ENCODE data around the gene ETV1. TPM values are rescaled to one million over a fixed set of nuclear protein-coding genes. Genes with fewer than 3 reads are reported as not detected.

The ETV1 gene
- total and polyA plus RNA-seq, 2 of the 4 experiments (the other 2 are of a cell fraction) = 8.6 to 21.1 TPM

GRCh38 chr7:13879143-13879542 lies 110.3 kb downstream of the ETV1 start:
- peak overlapping the region; percentile 33; the same call in 1 of the 2 replicates for H2BK120ac ChIP-seq (ENCODE audit: low read depth, low read length)
- no peaks in the 10 kb centered on the region for H4K20me1 ChIP-seq (ENCODE audit: insufficient read depth, low read length)
- H3K14ac ChIP-seq (replicated peaks; ENCODE audit: low read depth, low read length) = no peak overlapping the region; the same call in 1 of the 2 replicates
- no TSS peak for BruUV-seq (replicated peaks)
- H2AK9ac ChIP-seq (replicated peaks; ENCODE audit: low read depth, low read length, poor library complexity) = no peak overlapping the region
- H4K5ac ChIP-seq (ENCODE audit: low read depth, low read length) = no peak overlapping the region
- no peak overlapping the region for H3K4me3 ChIP-seq (ENCODE audit: insufficient read depth, low read depth, low read length)
- intact Hi-C loops (cut with micrococcal nuclease) = no loop called here
- H2BK20ac ChIP-seq (ENCODE audit: low read depth, low read length) = no peak overlapping the region
- H2AK5ac ChIP-seq (ENCODE audit: low read depth, low read length) = peak overlapping the region; percentile 62; the same call in 1 of the 2 replicates
- H3K18ac ChIP-seq (ENCODE audit: low read depth, low read length) = no peak overlapping the region
- TF ChIP-seq USF2 (IDR thresholded peaks at IDR 0.05; ENCODE audit: low read depth, low read length) = no peak
- no peak for TF ChIP-seq CTCF (conservative IDR thresholded peaks at IDR 0.05; ENCODE audit: low read depth, low read length)
- TF ChIP-seq MXI1 (IDR thresholded peaks at IDR 0.05; ENCODE audit: borderline replicate concordance, low read depth, low read length) = no peak
- no peak for TF ChIP-seq NFE2L2 (IDR thresholded peaks at IDR 0.05; ENCODE audit: low read depth, low read length)
- TF ChIP-seq MAFK (IDR thresholded peaks at IDR 0.05; ENCODE audit: low read depth, low read length) = no peak
- TF ChIP-seq CEBPB (IDR thresholded peaks at IDR 0.05; ENCODE audit: low read depth, low read length) = no peak
- TF ChIP-seq, protein P1, sequence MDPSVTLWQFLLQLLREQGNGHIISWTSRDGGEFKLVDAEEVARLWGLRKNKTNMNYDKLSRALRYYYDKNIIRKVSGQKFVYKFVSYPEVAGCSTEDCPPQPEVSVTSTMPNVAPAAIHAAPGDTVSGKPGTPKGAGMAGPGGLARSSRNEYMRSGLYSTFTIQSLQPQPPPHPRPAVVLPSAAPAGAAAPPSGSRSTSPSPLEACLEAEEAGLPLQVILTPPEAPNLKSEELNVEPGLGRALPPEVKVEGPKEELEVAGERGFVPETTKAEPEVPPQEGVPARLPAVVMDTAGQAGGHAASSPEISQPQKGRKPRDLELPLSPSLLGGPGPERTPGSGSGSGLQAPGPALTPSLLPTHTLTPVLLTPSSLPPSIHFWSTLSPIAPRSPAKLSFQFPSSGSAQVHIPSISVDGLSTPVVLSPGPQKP (IDR thresholded peaks at IDR 0.05; ENCODE audit: borderline replicate concordance, low read depth, low read length) = no peak
- no peak for TF ChIP-seq POLR2A (IDR thresholded peaks at IDR 0.05; ENCODE audit: low read depth, low read length)
- TF ChIP-seq RCOR1 (IDR thresholded peaks at IDR 0.05; ENCODE audit: insufficient replicate concordance, low read length) = no peak
- no peak for TF ChIP-seq MAZ (IDR thresholded peaks at IDR 0.05; ENCODE audit: borderline replicate concordance, low read depth, low read length)
- no peak for TF ChIP-seq CHD1 (IDR thresholded peaks at IDR 0.05; ENCODE audit: low read depth, low read length)
- no peak for TF ChIP-seq FOS (IDR thresholded peaks at IDR 0.05; ENCODE audit: low read depth, low read length)
- no peak for TF ChIP-seq RFX5 (IDR thresholded peaks at IDR 0.05; ENCODE audit: low read depth, low read length)
- no peak for TF ChIP-seq SMC3 (IDR thresholded peaks at IDR 0.05; ENCODE audit: low read depth, low read length)
- TF ChIP-seq BHLHE40 (IDR thresholded peaks at IDR 0.05; ENCODE audit: low read depth, low read length) = no peak
- no peak for TF ChIP-seq RAD21 (IDR thresholded peaks at IDR 0.05; ENCODE audit: low read length)
- peak overlapping the region; percentile 61 for H2BK5ac ChIP-seq (ENCODE audit: low read depth, low read length, poor library complexity, severe bottlenecking)
- H3K36me3 ChIP-seq (ENCODE audit: control insufficient read depth, insufficient read depth, low read length) = no peaks in the 10 kb centered on the region
- H3K27ac ChIP-seq (ENCODE audit: insufficient read depth, low read length) = no peak overlapping the region
- H3K4me1 ChIP-seq (ENCODE audit: control insufficient read depth, insufficient read depth, low read length) = peaks cover 3% of the 10 kb centered on the region
- no peak overlapping the region for H3K56ac ChIP-seq (ENCODE audit: extremely low read depth, insufficient read depth, low read length)
- DNase-seq (no peak), ATAC-seq (ENCODE audit: low read depth) (no peak)
- no peak overlapping the region for H4K91ac ChIP-seq (ENCODE audit: insufficient read depth, low read depth, low read length)
- H3K9me1 ChIP-seq (ENCODE audit: insufficient read depth, low read length) = peaks cover 3% of the 10 kb centered on the region
- CTCF ChIA-PET = no interaction called here
- H3K79me1 ChIP-seq (ENCODE audit: low read depth in 1 of 2, low read length in 2 of 2) = no peaks in the 10 kb centered on the region
- dilution Hi-C loops (cut with HindIII; ENCODE audit: low sequenced_read_pairs, unreplicated experiment) = no loop called here
- H3K23ac ChIP-seq (ENCODE audit: low read depth, low read length) = peak overlapping the region; percentile 59; the same call in 1 of the 2 replicates
- H3K4me2 ChIP-seq (ENCODE audit: low read depth, low read length) = no peak overlapping the region
- H3K27me3 ChIP-seq (ENCODE audit: control insufficient read depth, insufficient read depth, low read length) = no peaks in the 10 kb centered on the region
- in situ Hi-C loops (cut with MboI; ENCODE audit: low sequenced_read_pairs) = no loop called here
- no peak overlapping the region for H4K8ac ChIP-seq (ENCODE audit: low read depth in 2 of 2, low read length in 2 of 2)
- no peak overlapping the region for H3K4ac ChIP-seq (ENCODE audit: low read depth, low read length)
- no peak overlapping the region for H2BK15ac ChIP-seq (ENCODE audit: low read depth, low read length)
- no peak overlapping the region for H2AFZ ChIP-seq (replicated peaks; ENCODE audit: low read length, poor library complexity)
- POLR2A ChIA-PET (ENCODE audit: unreplicated experiment) = no interaction called here
- no peak overlapping the region for H3K9ac ChIP-seq (ENCODE audit: low read depth, low read length)
- no peaks in the 10 kb centered on the region for H3K9me3 ChIP-seq (ENCODE audit: control insufficient read depth, insufficient read depth, low read length)
